SK-N-SH (cell line): Measurements from ENCODE around the gene DOC2A. TPM values are rescaled to one million over a fixed set of nuclear protein-coding genes. Genes with fewer than 3 reads are reported as not detected.

Source experiments
- CTCF ChIA-PET: fragments of 300-600, 350-600 bp; formaldehyde crosslinking; extraction: SDS; loops from one replicate; lab custom pipeline; 2021; lab: Yijun Ruan, JAX
- POLR2A ChIA-PET: fragments of 350-600 bp; sonication (Branson Sonifier 250); formaldehyde crosslinking; extraction: SDS; loops from one replicate; lab custom pipeline; 2020; ENCODE audit warnings: antibody characterized with exemption, inconsistent platforms; lab: Yijun Ruan, JAX
- DNase-seq: peaks from one replicate; pipeline ENCODE4 v3.0.0; 2012
- H2AFZ ChIP-seq: fragments of 200-600 bp; sonication (generic); 2 replicates; pipeline ENCODE4 v1.8.1; 2016; ENCODE audit warnings: antibody characterized with exemption, mild to moderate bottlenecking, low read depth
- H3F3A ChIP-seq: fragments of 200-600 bp; sonication (generic); replicated peaks from 2 replicates; pipeline ENCODE3; 2016; ENCODE audit warnings: antibody characterized with exemption, mild to moderate bottlenecking; ENCODE audit not compliant: insufficient read depth
- H3K27ac ChIP-seq, 2 experiments: fragments of 200-500 bp in 1 of 2; fragments of 200-600 bp in 1 of 2; sonication (Bioruptor generic) in 1 of 2; sonication (generic), shearing (Covaris generic) in 1 of 2; 2 replicates each; pipeline versions ENCODE4 v1.5.1 to v1.6.1; 2014 to 2016; ENCODE audit warnings: low read depth in 2 of 2, inconsistent platforms in 1 of 2, low read length in 1 of 2, mild to moderate bottlenecking in 1 of 2, mixed read lengths in 1 of 2
- H3K27me3 ChIP-seq: fragments of 200-600 bp; sonication (generic), shearing (Covaris generic); 2 replicates; pipeline ENCODE4 v1.6.1; 2016; ENCODE audit warnings: mixed run types; ENCODE audit not compliant: insufficient read depth
- H3K36me3 ChIP-seq, 2 experiments: fragments of 200-500 bp in 1 of 2; fragments of 200-600 bp in 1 of 2; sonication (Bioruptor generic) in 1 of 2; sonication (generic) in 1 of 2; replicated peaks in 1 of 2; 2 replicates each; pipeline versions ENCODE3 to v1.5.1; 2014 to 2016; ENCODE audit warnings: low read length in 1 of 2, mild to moderate bottlenecking in 1 of 2; ENCODE audit not compliant: insufficient read depth in 2 of 2, control insufficient read depth in 1 of 2
- H3K4me1 ChIP-seq, 2 experiments: fragments of 200-500 bp in 1 of 2; fragments of 200-600 bp in 1 of 2; sonication (Bioruptor generic) in 1 of 2; sonication (generic), shearing (Covaris generic) in 1 of 2; 2 replicates each; pipeline versions ENCODE4 v1.5.1 to v1.6.1; 2014 to 2016; ENCODE audit warnings: low read depth in 1 of 2, low read length in 1 of 2, mixed run types in 1 of 2; ENCODE audit not compliant: insufficient read depth in 2 of 2, control insufficient read depth in 1 of 2
- H3K4me2 ChIP-seq: fragments of 200-600 bp; sonication (generic), shearing (Covaris generic); 2 replicates; pipeline ENCODE4 v1.6.1; 2017; ENCODE audit warnings: mixed run types
- H3K4me3 ChIP-seq, 2 experiments: fragments of 200-500 bp in 1 of 2; fragments of 200-600 bp in 1 of 2; sonication (Bioruptor generic) in 1 of 2; sonication (generic), shearing (Covaris generic) in 1 of 2; 2 replicates each; pipeline versions ENCODE4 v1.5.1 to v1.8.1; 2014 to 2016; ENCODE audit warnings: low read depth in 2 of 2, inconsistent platforms in 1 of 2, low read length in 1 of 2, mild to moderate bottlenecking in 1 of 2, mixed read lengths in 1 of 2, moderate library complexity in 1 of 2
- H3K79me2 ChIP-seq: fragments of 200-600 bp; sonication (generic); 2 replicates; pipeline ENCODE4 v1.8.1; 2017; ENCODE audit warnings: mild to moderate bottlenecking; ENCODE audit not compliant: insufficient read depth
- H3K9ac ChIP-seq: fragments of 200-600 bp; sonication (generic); 2 replicates; pipeline ENCODE4 v1.6.1; 2017; ENCODE audit warnings: mixed run types
- H3K9me2 ChIP-seq: fragments of 200-600 bp; sonication (generic); 2 replicates; pipeline ENCODE4 v1.6.1; 2017; ENCODE audit warnings: mixed run types
- H3K9me3 ChIP-seq: fragments of 200-600 bp; sonication (generic); 2 replicates; pipeline ENCODE4 v1.6.1; 2017; ENCODE audit warnings: mixed run types, mild to moderate bottlenecking, moderate library complexity
- H4K20me1 ChIP-seq: fragments of 200-600 bp; sonication (generic); 2 replicates; pipeline ENCODE4 v1.6.1; 2017; ENCODE audit warnings: mild to moderate bottlenecking, mixed run types; ENCODE audit not compliant: insufficient read depth
- EP300 ChIP-seq, 2 experiments: IDR thresholded peaks; 2 replicates each; pipeline versions ENCODE4 v1.4.0 to v1.6.1; 2012; ENCODE audit warnings: borderline replicate concordance in 1 of 2, low read depth in 1 of 2, low read length in 1 of 2
- FOSL2 ChIP-seq: IDR thresholded peaks from 2 replicates; pipeline ENCODE4 v1.4.0; 2012; ENCODE audit warnings: low read depth, mild to moderate bottlenecking, moderate library complexity, borderline replicate concordance
- JUND ChIP-seq: IDR thresholded peaks from 2 replicates; pipeline ENCODE4 v1.4.0; 2012
- MXI1 ChIP-seq: IDR thresholded peaks from 2 replicates; pipeline ENCODE4 v1.6.1; 2012; ENCODE audit warnings: mild to moderate bottlenecking, low read depth, low read length, improper control_type of control experiment
- RAD21 ChIP-seq: IDR thresholded peaks from 2 replicates; pipeline ENCODE4 v1.6.1; 2012; ENCODE audit warnings: mild to moderate bottlenecking, low read length
- RXRA ChIP-seq: IDR thresholded peaks from 2 replicates; pipeline ENCODE4 v1.4.0; 2012; ENCODE audit warnings: low read depth, mild to moderate bottlenecking, borderline replicate concordance
- TCF12 ChIP-seq: IDR thresholded peaks from 2 replicates; pipeline ENCODE4 v1.4.0; 2012
- WGBS: methylation state at CpG from one replicate; pipeline ENCODE4 v1.1.6; 2017; ENCODE audit warnings: low lambda C conversion rate; 5-methylcytosine and 5-hydroxymethylcytosine counted together
- polyA plus RNA-seq, 3 experiments: library from polyadenylated mRNA; depleted of rRNA; stranded (reverse); fragments of >200 nt; gene quantifications; 2 replicates each; pipeline ENCODE4 v1.2.3, GENCODE V29; 2012
- TF ChIP-seq, protein P1 (sequence below): IDR thresholded peaks from 2 replicates; pipeline ENCODE4 v1.4.0; 2012; ENCODE audit warnings: low read depth
- TF ChIP-seq, protein P2 (sequence below): IDR thresholded peaks from 2 replicates; pipeline ENCODE4 v1.6.1; 2012; ENCODE audit warnings: mild to moderate bottlenecking, low read depth, low read length, moderate library complexity
- TF ChIP-seq, protein P3 (sequence below): fragments of 150-350 bp; IDR thresholded peaks from 2 replicates; pipeline ENCODE4 v1.6.1; 2016; ENCODE audit warnings: mild to moderate bottlenecking, low read depth, low read length
- TF ChIP-seq, protein P4 (sequence below): fragments of 150-350 bp; IDR thresholded peaks from 2 replicates; pipeline ENCODE4 v1.6.1; 2017; ENCODE audit warnings: antibody characterized with exemption, low read length, low read depth, borderline replicate concordance
- TF ChIP-seq, protein P5 (sequence below): fragments of 200-600 bp; sonication (generic); IDR thresholded peaks from 2 replicates; pipeline ENCODE4 v1.6.1; 2017; ENCODE audit warnings: antibody characterized with exemption, mild to moderate bottlenecking, moderate library complexity
- TF ChIP-seq, protein P6 (sequence below): IDR thresholded peaks from 2 replicates; pipeline ENCODE4 v1.4.0; 2012; ENCODE audit warnings: low read depth, borderline replicate concordance

The DOC2A gene
- polyA plus RNA-seq, 1 of the 3 experiments (the other 2 are of a cell fraction), result 10.4 TPM

DNA sequence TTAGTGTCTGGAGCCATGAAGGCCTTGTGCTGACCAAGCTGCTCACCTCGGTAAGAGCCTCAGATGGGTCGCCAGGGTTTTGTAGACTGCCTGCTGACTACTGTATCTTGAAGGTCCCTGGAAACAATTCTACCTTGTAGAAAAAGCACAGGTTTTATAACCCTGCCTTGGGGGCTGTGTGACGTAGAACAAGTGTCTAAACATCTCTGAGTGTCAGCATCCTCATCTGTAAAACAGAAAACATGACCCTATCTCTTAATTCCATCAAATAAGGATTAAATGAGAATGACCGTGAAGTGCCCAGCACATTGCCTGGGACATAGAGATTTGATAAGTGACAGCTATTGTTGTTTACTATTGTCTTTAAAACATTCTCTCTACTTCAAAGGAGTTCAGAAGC, 42.6 kb downstream of the DOC2A start:
- POLR2A ChIA-PET, result no interaction called here
- Histone ChIP-seq H3K9me2 (no peaks in the 10 kb centered on the region), H3K79me2 (peaks cover 2% of the 10 kb centered on the region; the same call in 1 of the 2 replicates)
- TF ChIP-seq MXI1 (no peak), TCF12 (no peak), EP300 (IDR thresholded peaks at IDR 0.05; ENCODE audit: borderline replicate concordance in 1 of 2, low read depth in 1 of 2, low read length in 1 of 2) (no peak), FOSL2 (no peak)
- TF ChIP-seq, protein P1, sequence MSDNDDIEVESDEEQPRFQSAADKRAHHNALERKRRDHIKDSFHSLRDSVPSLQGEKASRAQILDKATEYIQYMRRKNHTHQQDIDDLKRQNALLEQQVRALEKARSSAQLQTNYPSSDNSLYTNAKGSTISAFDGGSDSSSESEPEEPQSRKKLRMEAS, result no peak
- TF ChIP-seq, protein P2, sequence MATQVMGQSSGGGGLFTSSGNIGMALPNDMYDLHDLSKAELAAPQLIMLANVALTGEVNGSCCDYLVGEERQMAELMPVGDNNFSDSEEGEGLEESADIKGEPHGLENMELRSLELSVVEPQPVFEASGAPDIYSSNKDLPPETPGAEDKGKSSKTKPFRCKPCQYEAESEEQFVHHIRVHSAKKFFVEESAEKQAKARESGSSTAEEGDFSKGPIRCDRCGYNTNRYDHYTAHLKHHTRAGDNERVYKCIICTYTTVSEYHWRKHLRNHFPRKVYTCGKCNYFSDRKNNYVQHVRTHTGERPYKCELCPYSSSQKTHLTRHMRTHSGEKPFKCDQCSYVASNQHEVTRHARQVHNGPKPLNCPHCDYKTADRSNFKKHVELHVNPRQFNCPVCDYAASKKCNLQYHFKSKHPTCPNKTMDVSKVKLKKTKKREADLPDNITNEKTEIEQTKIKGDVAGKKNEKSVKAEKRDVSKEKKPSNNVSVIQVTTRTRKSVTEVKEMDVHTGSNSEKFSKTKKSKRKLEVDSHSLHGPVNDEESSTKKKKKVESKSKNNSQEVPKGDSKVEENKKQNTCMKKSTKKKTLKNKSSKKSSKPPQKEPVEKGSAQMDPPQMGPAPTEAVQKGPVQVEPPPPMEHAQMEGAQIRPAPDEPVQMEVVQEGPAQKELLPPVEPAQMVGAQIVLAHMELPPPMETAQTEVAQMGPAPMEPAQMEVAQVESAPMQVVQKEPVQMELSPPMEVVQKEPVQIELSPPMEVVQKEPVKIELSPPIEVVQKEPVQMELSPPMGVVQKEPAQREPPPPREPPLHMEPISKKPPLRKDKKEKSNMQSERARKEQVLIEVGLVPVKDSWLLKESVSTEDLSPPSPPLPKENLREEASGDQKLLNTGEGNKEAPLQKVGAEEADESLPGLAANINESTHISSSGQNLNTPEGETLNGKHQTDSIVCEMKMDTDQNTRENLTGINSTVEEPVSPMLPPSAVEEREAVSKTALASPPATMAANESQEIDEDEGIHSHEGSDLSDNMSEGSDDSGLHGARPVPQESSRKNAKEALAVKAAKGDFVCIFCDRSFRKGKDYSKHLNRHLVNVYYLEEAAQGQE, result no peak
- TF ChIP-seq, all 33 proteins: peak for 0
- H3K9me3 ChIP-seq, result no peaks in the 10 kb centered on the region
- peaks cover 0 to 2% of the 10 kb centered on the region in 2 experiments; a peak in 1 of 4 replicates for H3K4me1 ChIP-seq
- no peak for DNase-seq
- no peak overlapping the region for H2AFZ ChIP-seq
- no peaks in the 10 kb centered on the region for H3K27me3 ChIP-seq
- no peak overlapping the region for H3K4me3 ChIP-seq
- peaks cover 18% of the 10 kb centered on the region for H3F3A ChIP-seq
- peaks cover 14 to 22% of the 10 kb centered on the region in 2 experiments for H3K36me3 ChIP-seq
- H3K9ac ChIP-seq, result no peak overlapping the region
- H3K4me2 ChIP-seq, result no peak overlapping the region
- 84% methylated on average over 4 of the region's 4 CpGs for WGBS
- no peaks in the 10 kb centered on the region for H4K20me1 ChIP-seq
- CTCF ChIA-PET, result no interaction called here
- H3K27ac ChIP-seq, result no peak overlapping the region

DNA sequence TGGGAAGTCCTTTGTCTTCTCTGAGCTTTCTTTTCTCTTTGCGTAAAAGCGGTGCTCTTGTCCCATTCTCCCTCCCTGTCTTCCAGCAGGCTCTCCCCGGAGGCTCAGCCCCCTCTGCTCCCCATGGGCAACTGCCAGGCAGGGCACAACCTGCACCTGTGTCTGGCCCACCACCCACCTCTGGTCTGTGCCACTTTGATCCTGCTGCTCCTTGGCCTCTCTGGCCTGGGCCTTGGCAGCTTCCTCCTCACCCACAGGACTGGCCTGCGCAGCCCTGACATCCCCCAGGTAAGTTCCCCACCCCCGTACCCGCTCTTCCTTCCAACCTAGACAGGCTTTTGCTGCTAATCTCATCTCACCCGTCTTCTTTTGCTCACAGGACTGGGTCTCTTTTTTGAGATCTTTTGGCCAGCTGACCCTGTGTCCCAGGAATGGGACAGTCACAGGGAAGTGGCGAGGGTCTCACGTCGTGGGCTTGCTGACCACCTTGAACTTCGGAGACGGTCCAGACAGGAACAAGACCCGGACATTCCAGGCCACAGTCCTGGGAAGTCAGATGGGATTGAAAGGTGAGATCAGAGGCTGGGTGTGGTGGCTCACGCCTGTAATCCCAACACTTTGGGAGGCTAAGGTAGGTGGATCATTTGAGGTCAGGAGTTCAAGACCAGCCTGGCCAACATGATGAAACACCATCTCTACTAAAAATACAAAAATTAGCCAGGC, 47.6 kb downstream of the DOC2A start:
- Histone ChIP-seq H3K9me3 (no peaks in the 10 kb centered on the region), H3K4me3 (peak overlapping the region; percentile 66 to 78; a peak in 3 of 4 replicates), H4K20me1 (no peaks in the 10 kb centered on the region), H3K9ac (peak overlapping the region; percentile 77; the same call in 1 of the 2 replicates), H3K4me2 (peak overlapping the region; percentile 97), H3K9me2 (no peaks in the 10 kb centered on the region), H3K4me1 (peaks cover 0 to 15% of the 10 kb centered on the region in 2 experiments; a peak in 1 of 4 replicates), H3K27ac (peak overlapping the region in 1 of 2 experiments; percentile 69; a peak in 1 of 4 replicates), H3K36me3 (peaks cover 3 to 5% of the 10 kb centered on the region in 2 experiments), H3K79me2 (peaks cover 2% of the 10 kb centered on the region), H2AFZ (no peak overlapping the region), H3K27me3 (no peaks in the 10 kb centered on the region), H3F3A (peaks cover 7% of the 10 kb centered on the region)
- ChIA-PET CTCF (interaction anchor here (0.8 to 1.8 kb wide), 3 partner anchors 11 to 42 kb away, joined by 4 to 6 read pairs (median 5); no protein-coding TSS in a partner anchor), POLR2A (interaction anchor here (0.7 kb wide), 1 partner anchor 63 kb away, joined by 3 read pairs; the partner anchor contains the start of gene SEZ6L2)
- WGBS, result 96% methylated on average over 14 of the region's 14 CpGs
- no peak for DNase-seq
- TF ChIP-seq JUND (no peak), RAD21 (no peak), RXRA (no peak), EP300 (IDR thresholded peaks at IDR 0.05; ENCODE audit: borderline replicate concordance in 1 of 2, low read depth in 1 of 2, low read length in 1 of 2) (no peak)
- TF ChIP-seq, protein P3, sequence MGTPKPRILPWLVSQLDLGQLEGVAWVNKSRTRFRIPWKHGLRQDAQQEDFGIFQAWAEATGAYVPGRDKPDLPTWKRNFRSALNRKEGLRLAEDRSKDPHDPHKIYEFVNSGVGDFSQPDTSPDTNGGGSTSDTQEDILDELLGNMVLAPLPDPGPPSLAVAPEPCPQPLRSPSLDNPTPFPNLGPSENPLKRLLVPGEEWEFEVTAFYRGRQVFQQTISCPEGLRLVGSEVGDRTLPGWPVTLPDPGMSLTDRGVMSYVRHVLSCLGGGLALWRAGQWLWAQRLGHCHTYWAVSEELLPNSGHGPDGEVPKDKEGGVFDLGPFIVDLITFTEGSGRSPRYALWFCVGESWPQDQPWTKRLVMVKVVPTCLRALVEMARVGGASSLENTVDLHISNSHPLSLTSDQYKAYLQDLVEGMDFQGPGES, result no peak
- TF ChIP-seq, protein P4, sequence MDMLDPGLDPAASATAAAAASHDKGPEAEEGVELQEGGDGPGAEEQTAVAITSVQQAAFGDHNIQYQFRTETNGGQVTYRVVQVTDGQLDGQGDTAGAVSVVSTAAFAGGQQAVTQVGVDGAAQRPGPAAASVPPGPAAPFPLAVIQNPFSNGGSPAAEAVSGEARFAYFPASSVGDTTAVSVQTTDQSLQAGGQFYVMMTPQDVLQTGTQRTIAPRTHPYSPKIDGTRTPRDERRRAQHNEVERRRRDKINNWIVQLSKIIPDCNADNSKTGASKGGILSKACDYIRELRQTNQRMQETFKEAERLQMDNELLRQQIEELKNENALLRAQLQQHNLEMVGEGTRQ, result no peak
- TF ChIP-seq, protein P5, sequence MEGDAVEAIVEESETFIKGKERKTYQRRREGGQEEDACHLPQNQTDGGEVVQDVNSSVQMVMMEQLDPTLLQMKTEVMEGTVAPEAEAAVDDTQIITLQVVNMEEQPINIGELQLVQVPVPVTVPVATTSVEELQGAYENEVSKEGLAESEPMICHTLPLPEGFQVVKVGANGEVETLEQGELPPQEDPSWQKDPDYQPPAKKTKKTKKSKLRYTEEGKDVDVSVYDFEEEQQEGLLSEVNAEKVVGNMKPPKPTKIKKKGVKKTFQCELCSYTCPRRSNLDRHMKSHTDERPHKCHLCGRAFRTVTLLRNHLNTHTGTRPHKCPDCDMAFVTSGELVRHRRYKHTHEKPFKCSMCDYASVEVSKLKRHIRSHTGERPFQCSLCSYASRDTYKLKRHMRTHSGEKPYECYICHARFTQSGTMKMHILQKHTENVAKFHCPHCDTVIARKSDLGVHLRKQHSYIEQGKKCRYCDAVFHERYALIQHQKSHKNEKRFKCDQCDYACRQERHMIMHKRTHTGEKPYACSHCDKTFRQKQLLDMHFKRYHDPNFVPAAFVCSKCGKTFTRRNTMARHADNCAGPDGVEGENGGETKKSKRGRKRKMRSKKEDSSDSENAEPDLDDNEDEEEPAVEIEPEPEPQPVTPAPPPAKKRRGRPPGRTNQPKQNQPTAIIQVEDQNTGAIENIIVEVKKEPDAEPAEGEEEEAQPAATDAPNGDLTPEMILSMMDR, result no peak
- TF ChIP-seq, protein P6, sequence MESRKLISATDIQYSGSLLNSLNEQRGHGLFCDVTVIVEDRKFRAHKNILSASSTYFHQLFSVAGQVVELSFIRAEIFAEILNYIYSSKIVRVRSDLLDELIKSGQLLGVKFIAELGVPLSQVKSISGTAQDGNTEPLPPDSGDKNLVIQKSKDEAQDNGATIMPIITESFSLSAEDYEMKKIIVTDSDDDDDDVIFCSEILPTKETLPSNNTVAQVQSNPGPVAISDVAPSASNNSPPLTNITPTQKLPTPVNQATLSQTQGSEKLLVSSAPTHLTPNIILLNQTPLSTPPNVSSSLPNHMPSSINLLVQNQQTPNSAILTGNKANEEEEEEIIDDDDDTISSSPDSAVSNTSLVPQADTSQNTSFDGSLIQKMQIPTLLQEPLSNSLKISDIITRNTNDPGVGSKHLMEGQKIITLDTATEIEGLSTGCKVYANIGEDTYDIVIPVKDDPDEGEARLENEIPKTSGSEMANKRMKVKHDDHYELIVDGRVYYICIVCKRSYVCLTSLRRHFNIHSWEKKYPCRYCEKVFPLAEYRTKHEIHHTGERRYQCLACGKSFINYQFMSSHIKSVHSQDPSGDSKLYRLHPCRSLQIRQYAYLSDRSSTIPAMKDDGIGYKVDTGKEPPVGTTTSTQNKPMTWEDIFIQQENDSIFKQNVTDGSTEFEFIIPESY, result no peak
